OCI-LY7 (cell line): ENCODE results near the gene CCNDBP1. TPM values are rescaled to one million over a fixed set of nuclear protein-coding genes. Genes with fewer than 3 reads are reported as not detected.

ENCODE experiments used
- BruUV-seq: library from RNA; stranded (reverse); fragments of 400-500 nt; replicated peaks from 2 replicates; lab custom pipeline; 2021; lab: Mats Ljungman, UMichigan
- CTCF ChIA-PET: fragments of 300-600 bp; sonication (Branson Sonifier 250); formaldehyde crosslinking; loops from one replicate; lab custom pipeline; 2022; ENCODE audit warnings: antibody characterized with exemption; ENCODE audit not compliant: unreplicated experiment; lab: Charles Lee
- POLR2A ChIA-PET: fragments of 300-600 bp; sonication (Branson Sonifier 250); formaldehyde crosslinking; loops from one replicate; lab custom pipeline; 2022; ENCODE audit warnings: antibody characterized with exemption; lab: Charles Lee
- DNase-seq: peaks from one replicate; pipeline ENCODE4 v3.0.0-alpha.2; 2015; ENCODE audit warnings: low spot score
- H2AFZ ChIP-seq: fragments of 200-600 bp; sonication (generic), shearing (Covaris generic); 2 replicates; pipeline ENCODE4 v1.6.1; 2014; ENCODE audit warnings: mild to moderate bottlenecking, antibody characterized with exemption, low read length, moderate library complexity
- H3K27ac ChIP-seq: fragments of 200-600 bp; sonication (generic); 2 replicates; pipeline ENCODE4 v1.5.1; 2014; ENCODE audit warnings: mixed run types, low read depth, mild to moderate bottlenecking, moderate library complexity, low read length, inconsistent platforms; ENCODE audit not compliant: poor library complexity, severe bottlenecking
- H3K36me3 ChIP-seq: fragments of 200-600 bp; sonication (generic); 2 replicates; pipeline ENCODE4 v1.6.1; 2014; ENCODE audit warnings: mild to moderate bottlenecking, antibody characterized with exemption, low read length, moderate library complexity, mixed read lengths; ENCODE audit not compliant: insufficient read depth
- H3K4me1 ChIP-seq: fragments of 200-600 bp; sonication (generic); 2 replicates; pipeline ENCODE4 v1.5.1; 2014; ENCODE audit warnings: mild to moderate bottlenecking, low read length; ENCODE audit not compliant: insufficient read depth, poor library complexity, severe bottlenecking
- H3K4me2 ChIP-seq: fragments of 200-600 bp; sonication (generic); 2 replicates; pipeline ENCODE4 v1.6.1; 2014; ENCODE audit warnings: mild to moderate bottlenecking, low read length
- H3K4me3 ChIP-seq: fragments of 200-600 bp; sonication (generic); 2 replicates; pipeline ENCODE4 v1.5.1; 2014; ENCODE audit warnings: mild to moderate bottlenecking, low read depth, low read length; ENCODE audit not compliant: poor library complexity, severe bottlenecking
- H3K79me2 ChIP-seq: fragments of 200-600 bp; sonication (generic); 2 replicates; pipeline ENCODE4 v1.6.1; 2016; ENCODE audit warnings: low read depth, mild to moderate bottlenecking, low read length, moderate library complexity, mixed read lengths; ENCODE audit not compliant: insufficient read depth
- H3K9me2 ChIP-seq: fragments of 200-600 bp; sonication (generic); 2 replicates; pipeline ENCODE4 v1.6.1; 2016; ENCODE audit warnings: mild to moderate bottlenecking, low read length, mixed read lengths; ENCODE audit not compliant: insufficient read depth
- H3K9me3 ChIP-seq: fragments of 200-600 bp; sonication (generic); 2 replicates; pipeline ENCODE4 v1.6.1; 2014; ENCODE audit warnings: mild to moderate bottlenecking, mixed run types, low read length, mixed read lengths
- H4K20me1 ChIP-seq: fragments of 200-600 bp; sonication (generic); 2 replicates; pipeline ENCODE4 v1.6.1; 2014; ENCODE audit warnings: mild to moderate bottlenecking, antibody characterized with exemption, low read length, moderate library complexity, mixed read lengths; ENCODE audit not compliant: insufficient read depth
- CTCF ChIP-seq: fragments of 200-600 bp; sonication (generic); conservative IDR thresholded peaks from 2 replicates; pipeline ENCODE4 v1.5.1; 2014; ENCODE audit warnings: mild to moderate bottlenecking, antibody characterized with exemption, low read length, moderate library complexity, mixed read lengths
- EZH2phosphoT487 ChIP-seq: fragments of 200-600 bp; sonication (generic); IDR thresholded peaks from 2 replicates; pipeline ENCODE4 v1.6.1; 2018; ENCODE audit warnings: low read depth, borderline replicate concordance, mild to moderate bottlenecking, mixed run types, antibody characterized with exemption, low read length, moderate library complexity, mixed read lengths
- intact Hi-C: fragments of 100-400 bp; cut with micrococcal nuclease; formaldehyde crosslinking; loops from one replicate; pipeline ENCODE4 v1.10.0; 2022; ENCODE audit not compliant: unreplicated experiment
- total RNA-seq, 2 experiments: library from RNA; depleted of rRNA in 1 of 2; stranded (reverse); fragments of >200 nt in 1 of 2; shearing (Covaris generic) in 1 of 2; gene quantifications; 2 replicates each; pipeline ENCODE4 v1.2.3, GENCODE V29; 2014 to 2022

CCNDBP1 gene
- total RNA-seq, 2 experiments from 2014 or later, result 53.1 to 56.0 TPM

- Histone ChIP-seq H3K4me2 (no peak overlapping the region), H3K36me3 (no peaks in the 10 kb centered on the region)
- CTCF ChIA-PET, result no interaction called here
These were observed 27.1 kb downstream of the CCNDBP1 start for GRCh38 chr15:43212299-43212698.

GRCh38 chr15:43212951-43213350 lies 27.7 kb downstream of the CCNDBP1 start:
- no peak overlapping the region for H3K4me3 ChIP-seq
- intact Hi-C loops, result no loop called here
- POLR2A ChIA-PET, result no interaction called here
- DNase-seq, result no peak
- H3K4me2 ChIP-seq, result no peak overlapping the region
- H3K79me2 ChIP-seq, result no peaks in the 10 kb centered on the region
- no peaks in the 10 kb centered on the region for H3K9me2 ChIP-seq
- H3K4me1 ChIP-seq, result no peaks in the 10 kb centered on the region
- TF ChIP-seq EZH2phosphoT487 (no peak), CTCF (no peak)
- CTCF ChIA-PET, result interaction anchor here (1.5 kb wide), 1 partner anchor 13 kb away, joined by 5 read pairs; no protein-coding TSS in a partner anchor
- no peak overlapping the region for H2AFZ ChIP-seq
- H3K36me3 ChIP-seq, result no peaks in the 10 kb centered on the region
- BruUV-seq, result no TSS peak
- no peaks in the 10 kb centered on the region for H3K9me3 ChIP-seq
- H3K27ac ChIP-seq, result no peak overlapping the region
- no peaks in the 10 kb centered on the region for H4K20me1 ChIP-seq

More at GRCh38 chr15:43212299-43212698, 27.1 kb downstream of the CCNDBP1 start:
- H3K4me1 ChIP-seq, result no peaks in the 10 kb centered on the region
- TF ChIP-seq CTCF (no peak), EZH2phosphoT487 (no peak)
- BruUV-seq, result no TSS peak
- H2AFZ ChIP-seq, result no peak overlapping the region
- POLR2A ChIA-PET, result no interaction called here
- H3K9me2 ChIP-seq, result no peaks in the 10 kb centered on the region
- no peaks in the 10 kb centered on the region for H4K20me1 ChIP-seq
- H3K9me3 ChIP-seq, result no peaks in the 10 kb centered on the region
- H3K79me2 ChIP-seq, result no peaks in the 10 kb centered on the region
- intact Hi-C loops, result no loop called here
- H3K27ac ChIP-seq, result no peak overlapping the region
- no peak for DNase-seq
- no peak overlapping the region for H3K4me3 ChIP-seq

GRCh38 chr15:43213466-43213865 lies 28.3 kb downstream of the CCNDBP1 start:
- no peaks in the 10 kb centered on the region for H3K36me3 ChIP-seq
- no peaks in the 10 kb centered on the region for H3K79me2 ChIP-seq
- H3K27ac ChIP-seq, result no peak overlapping the region
- no peak for DNase-seq
- no TSS peak for BruUV-seq
- no peak overlapping the region for H3K4me2 ChIP-seq
- ChIA-PET CTCF (interaction anchor here (1.5 kb wide), 1 partner anchor 12 kb away, joined by 5 read pairs; no protein-coding TSS in a partner anchor), POLR2A (interaction anchor here (0.6 kb wide), 1 partner anchor 222 kb away, joined by 4 read pairs; no protein-coding TSS in a partner anchor)
- no peaks in the 10 kb centered on the region for H3K9me3 ChIP-seq
- no peak overlapping the region for H3K4me3 ChIP-seq
- intact Hi-C loops, result no loop called here
- no peaks in the 10 kb centered on the region for H3K9me2 ChIP-seq
- H4K20me1 ChIP-seq, result no peaks in the 10 kb centered on the region
- TF ChIP-seq EZH2phosphoT487, result no peak
- no peak overlapping the region for H2AFZ ChIP-seq
- H3K4me1 ChIP-seq, result no peaks in the 10 kb centered on the region
